DMS153 treated with DMSO at 0.1 percent for 48 hours (cell line): ENCODE data around the gene PHF12.
"Not testable (repeated sequence)": the region's sequence is repeated elsewhere in the genome, so short reads cannot be mapped to it uniquely, and the experiment has no call there.

ENCODE experiments used
- DNase-seq: peaks from one replicate; lab custom pipeline; 2025; ENCODE audit not compliant: unreplicated experiment; lab: John Stamatoyannopoulos, UW

The PHF12 gene

DNA sequence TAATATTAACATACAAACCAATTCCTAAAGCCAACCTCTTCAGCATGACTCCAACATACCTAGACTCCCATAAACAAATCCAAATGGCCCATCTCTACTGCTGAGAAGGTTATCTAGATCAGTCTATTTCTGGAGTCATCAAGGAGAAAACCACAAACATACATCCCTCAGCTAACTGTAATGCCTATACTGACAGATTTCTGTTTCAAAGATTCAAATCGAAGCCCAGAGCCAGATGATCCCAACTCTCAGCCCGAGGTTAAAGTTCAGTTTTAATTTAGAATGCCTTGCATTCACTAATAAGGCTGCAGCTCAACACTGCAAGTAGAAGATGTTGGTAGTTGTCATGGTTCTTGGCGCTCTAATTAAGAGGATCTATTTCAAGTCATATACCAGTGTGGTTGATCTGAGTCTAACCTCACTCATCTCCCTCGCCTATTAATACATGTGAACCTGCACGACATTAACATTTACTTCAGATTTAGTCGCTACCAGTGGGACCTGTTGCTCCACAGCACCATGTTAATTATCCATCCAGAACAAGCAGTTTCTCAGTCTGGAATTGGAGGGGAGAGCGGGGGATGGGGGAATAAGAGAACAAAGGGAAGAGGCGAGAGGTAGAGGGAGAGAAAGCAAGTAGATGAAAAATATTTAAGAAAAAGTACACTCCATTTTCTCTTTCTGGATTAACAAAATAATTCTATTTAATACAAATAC is 15.4 kb downstream of the PHF12 start:
- no peak for DNase-seq

DNA sequence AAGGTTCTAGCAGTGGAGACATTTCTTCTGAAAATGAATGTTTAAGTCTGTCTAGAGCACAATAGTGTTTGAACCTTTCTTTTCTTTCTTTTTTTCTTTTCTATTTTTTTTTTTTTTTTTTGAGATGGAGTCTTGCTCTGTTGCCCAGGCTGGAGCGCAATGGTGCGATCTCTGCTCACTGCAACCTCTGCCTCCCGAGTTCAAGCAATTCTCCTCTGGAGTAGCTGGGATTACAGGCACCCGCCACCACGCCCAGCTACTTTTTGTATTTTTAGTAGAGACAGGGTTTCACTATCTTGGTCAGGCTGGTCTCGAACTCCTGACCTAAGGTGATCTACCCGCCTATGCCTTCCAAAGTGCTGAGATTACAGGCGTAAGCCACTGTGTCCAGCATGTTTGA is 16.8 kb downstream of the PHF12 start:
- DNase-seq, result not testable (repeated sequence)

DNA sequence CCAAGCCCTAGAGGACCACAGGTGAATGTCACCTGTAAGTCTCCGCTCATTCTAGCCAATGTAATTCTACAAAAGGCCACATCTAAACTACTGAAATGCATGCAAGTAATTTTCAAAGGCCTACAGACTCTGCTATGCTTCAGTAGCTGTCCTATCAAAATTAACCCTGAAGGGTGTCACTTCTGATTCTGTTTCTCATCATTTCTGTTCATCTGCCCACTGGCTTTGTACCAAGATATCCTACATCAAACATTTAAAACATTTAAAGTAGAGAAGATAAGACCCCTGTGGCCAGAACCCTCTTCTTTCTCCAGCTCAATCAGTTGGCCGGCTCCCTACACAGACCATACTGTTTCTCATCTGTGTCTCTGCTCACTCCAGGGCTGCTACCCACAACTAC is 21.5 kb downstream of the PHF12 start:
- DNase-seq, result no peak

DNA sequence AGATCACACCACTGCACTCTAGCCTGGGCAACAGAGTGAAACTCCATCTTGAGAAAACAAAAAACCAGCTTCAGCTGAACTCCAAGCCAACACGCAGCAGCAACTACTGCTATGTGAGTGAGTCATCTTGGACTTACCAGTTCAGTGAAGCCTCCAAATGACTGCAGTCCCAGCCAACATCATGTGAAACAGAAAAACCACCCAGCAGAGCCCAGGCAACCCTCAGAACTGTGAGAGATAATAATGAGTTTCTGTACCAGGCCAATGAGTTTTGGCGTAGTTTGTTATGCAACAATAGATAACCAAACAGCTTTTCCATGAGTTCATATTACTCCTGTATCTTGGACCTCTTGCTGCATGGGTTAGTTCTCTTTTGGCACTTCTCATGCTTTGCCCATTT is 23.3 kb downstream of the PHF12 start:
- no peak for DNase-seq

DNA sequence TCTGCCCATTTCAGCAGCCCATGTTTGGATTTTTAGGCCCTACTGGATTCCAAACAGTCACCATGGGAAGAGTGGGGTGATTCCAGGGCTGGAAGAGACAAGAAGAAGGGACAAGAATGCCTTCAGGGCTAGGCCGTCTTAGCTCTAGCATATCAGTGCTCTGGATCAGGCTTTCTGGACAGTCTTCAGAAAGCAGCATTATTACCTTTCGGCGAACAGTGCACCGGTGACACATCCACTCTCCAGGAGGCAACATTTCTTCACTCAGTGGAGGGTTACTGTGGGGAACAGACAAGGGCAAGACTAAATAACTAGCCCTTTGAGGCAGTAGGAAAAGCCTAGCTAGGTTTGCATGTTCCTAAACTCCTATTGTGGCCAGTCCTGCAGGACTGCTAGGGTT is 24.5 kb downstream of the PHF12 start:
- DNase-seq, result no peak

DNA sequence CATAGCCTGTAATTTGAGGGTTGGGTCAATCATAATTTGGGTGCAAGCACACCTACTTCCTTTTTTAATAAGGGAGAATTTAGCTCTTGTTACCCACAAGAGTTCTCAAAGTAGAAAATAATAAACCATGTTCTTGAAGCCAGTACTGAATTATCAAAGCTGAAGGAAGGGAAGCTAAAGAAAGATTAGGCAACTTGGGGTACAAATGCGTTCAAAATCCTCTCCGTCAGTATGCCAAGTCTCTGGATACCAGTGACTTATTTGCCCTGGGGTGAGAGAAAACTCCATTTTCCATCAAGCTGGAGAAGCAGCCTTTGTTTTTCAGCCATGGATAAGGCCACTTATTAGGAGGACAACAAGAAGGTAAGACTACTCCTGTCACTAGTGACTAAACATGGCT is 25.0 kb downstream of the PHF12 start:
- DNase-seq, result no peak

DNA sequence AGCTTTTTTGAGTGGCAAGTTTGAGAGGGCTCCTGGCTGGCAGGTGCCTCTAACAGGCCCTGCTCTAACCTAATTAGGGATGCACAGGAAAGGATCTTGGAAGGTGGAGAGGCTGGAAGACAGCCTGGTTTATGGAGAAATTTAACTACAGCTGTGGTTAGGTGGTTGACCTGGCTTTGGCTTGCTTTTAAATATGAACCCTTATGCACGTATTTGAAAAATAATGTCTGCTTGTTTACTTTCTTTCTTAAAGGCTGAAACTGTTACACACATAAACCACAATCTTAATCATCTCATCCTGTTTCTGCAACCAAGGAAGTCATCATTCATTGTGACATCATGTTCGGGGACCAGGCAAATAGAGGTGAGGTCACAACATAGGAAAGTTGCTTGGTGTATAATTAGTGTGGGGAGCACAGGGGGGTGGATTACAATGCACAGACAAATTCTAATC is 25.4 kb downstream of the PHF12 start:
- DNase-seq, result no peak

DNA sequence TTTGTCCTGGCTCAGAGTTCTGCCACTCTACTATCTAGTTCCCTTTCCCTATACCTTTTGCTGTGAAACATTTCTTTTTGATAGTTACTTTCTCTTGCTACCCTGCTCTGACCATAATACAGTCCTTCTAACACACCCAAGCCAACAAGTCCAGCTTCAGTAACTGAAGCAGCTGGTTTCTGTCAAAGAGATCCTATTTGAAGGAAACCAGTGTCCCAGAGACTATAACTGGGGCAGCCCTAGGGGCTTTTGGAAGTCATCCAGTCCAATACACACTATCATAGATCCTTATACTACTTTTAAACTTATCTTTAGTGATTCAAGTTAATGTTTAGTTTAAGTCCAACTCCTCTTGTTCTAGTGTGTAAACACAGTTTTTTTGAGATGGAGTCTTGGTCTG is 31.1 kb downstream of the PHF12 start:
- no peak for DNase-seq

DNA sequence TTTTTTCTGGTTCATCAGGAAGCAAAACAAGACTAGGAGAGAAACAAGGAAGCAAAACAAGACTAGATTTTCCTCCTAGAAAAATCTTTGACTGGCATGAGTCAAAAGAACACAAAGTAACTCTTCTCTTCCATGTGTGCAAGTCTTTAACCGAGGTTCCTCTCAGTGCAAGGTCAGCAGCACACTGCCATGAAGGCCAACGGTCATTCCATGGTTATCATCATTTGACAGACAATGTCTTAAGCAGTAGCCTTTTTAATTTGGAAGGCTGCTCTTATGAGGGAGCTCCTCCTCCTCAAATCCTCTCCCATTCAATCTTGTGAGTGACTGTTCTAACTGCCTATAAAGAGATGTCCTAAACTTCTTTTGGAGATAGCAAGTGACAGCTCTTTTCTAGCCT is 33.0 kb downstream of the PHF12 start:
- no peak for DNase-seq

DNA sequence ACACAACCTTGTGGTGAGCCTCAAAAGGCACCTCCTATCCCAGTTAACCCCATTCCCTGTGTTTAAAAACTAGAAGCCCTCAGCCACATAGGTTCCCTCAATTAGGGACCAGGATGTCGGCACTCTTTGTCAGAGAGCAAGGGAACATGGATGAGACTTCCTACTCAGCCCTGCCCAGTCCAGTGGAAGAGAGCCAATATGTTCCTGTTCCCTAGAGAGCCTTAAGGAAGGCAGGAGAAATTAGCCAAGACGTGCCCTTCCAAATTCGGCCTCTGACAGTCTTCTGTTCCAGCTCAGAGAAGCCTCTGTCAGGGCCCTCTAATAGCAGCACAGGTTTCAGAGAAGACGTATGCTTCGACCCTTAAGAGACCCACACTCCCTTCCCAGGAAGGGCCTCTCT is 33.9 kb downstream of the PHF12 start:
- no peak for DNase-seq

DNA sequence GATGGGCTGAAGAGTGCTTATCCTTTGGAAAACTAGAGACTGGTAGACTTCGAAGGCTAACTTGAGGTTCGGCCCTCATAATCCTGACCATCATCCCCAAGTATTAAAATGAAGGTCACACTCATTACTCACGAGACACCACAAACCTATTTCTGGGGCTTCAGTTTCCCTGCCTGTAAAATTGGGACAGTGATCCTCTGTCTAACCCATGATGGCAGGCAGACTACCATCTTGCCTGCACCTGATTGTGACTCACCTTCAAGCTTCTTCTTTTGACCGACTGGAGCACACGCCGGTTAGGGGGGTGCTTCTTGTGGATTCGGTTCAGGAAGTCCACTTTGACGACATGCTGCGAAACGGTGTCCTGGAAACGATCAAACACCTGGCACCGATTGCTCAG is 34.3 kb downstream of the PHF12 start:
- DNase-seq, result no peak

DNA sequence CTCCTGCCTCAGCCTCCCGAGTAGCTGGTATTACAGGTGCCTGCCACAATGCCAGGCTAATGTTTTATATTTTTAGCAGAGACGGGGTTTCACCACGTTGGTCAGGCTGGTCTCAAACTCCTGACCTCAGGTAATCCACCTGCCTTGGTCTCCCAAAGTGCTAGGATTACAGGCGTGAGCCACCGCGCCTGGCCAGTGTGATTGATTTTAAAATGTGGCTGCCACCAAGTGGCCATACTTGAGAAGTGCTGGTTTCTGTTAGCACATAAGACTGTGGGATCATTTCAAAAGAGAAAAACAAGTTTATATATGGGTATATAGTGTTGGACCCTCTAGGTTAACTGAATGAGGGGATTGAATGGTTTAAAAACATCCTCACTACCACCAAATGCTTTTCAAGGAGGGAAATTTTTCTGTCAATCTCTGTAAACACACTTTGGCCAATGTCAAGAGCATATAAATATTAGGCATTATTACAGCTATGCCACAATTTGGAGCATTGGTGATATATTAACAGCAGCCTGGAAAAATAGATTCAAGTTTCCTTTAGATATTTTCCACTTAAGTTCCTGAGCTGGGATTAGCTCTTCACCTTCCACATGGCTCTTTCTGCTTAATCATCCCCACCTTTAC is 34.9 kb downstream of the PHF12 start:
- no peak for DNase-seq

DNA sequence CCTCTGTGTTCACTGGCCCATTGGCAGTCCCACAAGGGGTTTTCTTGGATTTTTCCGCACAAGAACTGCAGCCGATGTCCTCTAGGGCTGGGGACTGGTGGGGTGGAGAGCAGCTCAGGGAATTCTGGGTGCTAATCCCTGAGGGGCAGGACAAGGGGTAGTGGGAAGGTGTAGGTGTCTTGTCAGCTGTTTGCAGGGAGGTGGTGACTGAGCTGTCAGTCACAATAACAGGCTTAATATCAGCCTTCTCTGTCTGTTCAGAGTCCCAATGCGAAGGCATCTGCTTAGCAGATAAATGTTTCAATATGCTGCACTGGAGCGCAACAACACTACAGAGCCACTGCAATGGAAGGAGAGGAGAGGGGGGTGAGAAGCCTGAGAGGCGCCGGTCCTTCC is 38.4 kb downstream of the PHF12 start:
- no peak for DNase-seq

DNA sequence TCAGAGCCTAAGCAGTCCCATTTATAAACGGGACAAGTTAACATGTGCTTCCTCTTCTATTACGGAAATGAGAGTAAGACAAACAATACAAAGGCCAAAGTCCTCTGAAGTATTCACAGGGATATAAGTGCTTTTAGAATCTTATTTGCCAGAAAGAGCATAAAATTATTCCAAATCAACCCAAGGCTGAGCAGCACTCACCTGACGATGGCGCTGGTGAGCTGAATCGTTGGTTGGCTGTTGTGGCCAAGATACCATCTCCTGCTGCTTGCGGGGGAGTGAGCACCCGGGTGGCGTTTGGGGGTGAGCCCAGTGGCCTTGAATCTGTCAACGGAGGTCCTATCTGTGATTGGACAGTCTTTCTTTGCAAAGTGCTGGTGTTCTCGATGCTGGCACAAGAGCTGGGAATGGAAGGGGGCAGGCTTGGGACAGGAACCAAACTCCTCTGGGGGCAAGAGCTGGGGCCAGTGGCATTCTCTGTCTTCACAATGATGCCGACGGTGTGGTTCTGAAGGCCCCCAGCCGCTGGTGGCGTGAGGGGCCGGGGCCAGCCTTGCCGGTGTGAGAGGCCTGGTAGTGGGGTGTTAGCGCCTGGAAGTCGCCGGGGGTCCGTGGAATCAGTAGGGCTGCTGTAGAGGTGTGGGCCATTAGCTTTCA is 38.9 kb downstream of the PHF12 start:
- no peak for DNase-seq

DNA sequence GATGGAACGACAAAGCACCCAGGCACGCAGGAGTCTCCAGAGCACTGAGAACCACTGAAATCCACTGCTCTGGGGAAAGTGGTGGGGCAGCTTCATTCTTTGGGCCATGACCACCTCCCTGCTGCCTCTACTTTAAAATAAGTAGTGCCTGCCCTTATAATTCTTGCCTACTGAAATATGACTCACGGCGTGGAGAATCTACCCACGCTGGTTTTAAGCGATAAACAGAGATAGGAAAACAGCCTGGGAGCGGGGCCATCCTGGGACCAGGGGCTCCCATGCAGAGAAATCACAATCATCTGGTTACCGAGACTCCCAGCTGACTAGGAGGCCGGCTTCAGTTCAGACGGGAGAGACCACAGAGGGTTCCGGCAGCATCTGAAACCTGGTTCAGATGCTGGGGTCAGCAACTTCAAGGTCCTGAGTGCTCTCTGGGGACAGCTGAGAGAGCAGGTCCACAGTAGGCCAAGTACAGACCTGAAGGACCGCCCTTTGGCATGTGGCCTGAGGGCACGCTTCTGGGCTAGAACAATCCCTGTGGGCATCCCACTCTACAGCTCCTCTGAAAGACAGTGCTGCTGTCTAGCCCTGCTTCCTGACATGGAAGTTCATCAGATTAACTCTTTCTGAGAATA is 39.8 kb downstream of the PHF12 start:
- DNase-seq, result no peak

DNA sequence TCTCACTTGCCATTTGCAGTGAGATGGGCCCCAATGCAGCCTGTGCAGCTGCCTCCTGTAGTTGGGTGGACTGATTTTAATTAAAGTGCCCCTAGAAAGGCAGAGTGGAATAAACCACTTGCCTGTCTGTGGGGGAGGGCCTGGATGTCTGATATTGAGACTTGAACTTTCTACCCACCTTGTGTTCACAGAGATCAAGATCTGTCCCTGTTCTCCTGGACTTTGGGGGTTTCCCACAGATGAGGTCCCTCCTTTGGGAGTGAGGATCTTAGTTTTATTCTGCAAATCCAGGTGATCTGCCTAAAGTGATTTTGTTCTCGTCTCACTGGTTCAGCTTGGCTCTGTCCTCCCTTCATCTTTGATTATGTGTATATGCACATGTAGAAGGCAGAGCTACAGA is 40.8 kb downstream of the PHF12 start:
- DNase-seq, result no peak

DNA sequence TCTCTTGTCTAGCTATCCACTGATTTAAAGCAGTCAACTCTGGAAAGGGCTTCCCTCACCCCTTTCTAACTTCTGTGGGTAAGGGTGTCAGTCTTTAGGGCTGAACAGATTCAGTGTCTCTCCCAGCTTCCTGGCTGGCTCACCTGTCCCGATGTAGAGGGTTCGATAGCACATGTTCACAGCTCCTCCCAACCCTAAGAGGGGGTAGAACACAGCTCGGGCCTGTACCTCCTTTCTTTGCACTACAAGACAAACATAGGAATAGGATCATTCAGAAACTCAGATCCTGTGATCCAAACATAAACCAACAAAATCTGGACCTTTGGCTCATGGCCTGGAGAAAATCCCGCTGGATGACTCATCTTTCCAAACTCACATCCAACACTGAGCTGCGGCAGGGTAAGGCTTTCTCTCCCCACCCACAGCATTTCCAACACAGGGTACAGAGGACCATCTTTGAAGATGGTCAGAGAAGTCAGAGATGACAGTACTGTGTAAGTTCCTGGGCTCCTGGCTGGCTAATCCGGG is 42.6 kb downstream of the PHF12 start:
- DNase-seq, result no peak

DNA sequence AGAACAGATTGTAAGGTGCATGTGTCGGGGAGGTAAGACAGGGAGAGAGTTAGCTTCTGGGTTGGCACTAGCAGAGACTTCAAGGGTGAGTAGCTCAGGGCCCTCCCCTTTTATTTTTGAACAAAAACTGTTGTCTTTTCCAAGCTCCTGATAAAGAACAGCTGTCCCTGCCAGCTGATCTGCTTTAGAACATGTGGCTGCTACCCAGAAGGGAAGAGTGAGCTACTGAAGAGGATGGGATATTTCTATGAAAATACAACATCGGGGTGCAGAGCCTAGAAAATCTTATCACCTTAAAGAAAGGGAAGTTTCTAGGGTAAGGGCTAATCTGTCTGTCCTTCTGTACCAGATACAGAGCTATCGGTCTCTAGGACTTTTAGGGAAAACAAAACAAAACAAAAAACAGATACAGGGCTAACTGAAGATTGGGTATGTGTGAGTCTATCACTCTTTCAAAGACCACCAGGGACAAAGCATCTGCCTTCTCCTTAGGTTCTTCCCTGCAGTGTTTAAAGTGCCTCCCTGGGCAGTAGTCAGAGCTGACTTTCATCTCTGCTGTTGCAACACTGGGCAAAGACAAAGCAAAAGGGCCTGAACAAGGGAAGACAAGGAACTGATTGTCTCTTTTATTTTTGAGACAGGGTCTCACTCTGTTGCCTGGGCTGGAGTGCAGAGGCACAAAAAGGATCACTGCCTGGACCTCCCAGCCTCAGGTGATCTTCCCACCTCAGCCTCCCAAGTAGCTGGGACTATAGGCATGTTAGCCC is 43.4 kb downstream of the PHF12 start:
- no peak for DNase-seq

DNA sequence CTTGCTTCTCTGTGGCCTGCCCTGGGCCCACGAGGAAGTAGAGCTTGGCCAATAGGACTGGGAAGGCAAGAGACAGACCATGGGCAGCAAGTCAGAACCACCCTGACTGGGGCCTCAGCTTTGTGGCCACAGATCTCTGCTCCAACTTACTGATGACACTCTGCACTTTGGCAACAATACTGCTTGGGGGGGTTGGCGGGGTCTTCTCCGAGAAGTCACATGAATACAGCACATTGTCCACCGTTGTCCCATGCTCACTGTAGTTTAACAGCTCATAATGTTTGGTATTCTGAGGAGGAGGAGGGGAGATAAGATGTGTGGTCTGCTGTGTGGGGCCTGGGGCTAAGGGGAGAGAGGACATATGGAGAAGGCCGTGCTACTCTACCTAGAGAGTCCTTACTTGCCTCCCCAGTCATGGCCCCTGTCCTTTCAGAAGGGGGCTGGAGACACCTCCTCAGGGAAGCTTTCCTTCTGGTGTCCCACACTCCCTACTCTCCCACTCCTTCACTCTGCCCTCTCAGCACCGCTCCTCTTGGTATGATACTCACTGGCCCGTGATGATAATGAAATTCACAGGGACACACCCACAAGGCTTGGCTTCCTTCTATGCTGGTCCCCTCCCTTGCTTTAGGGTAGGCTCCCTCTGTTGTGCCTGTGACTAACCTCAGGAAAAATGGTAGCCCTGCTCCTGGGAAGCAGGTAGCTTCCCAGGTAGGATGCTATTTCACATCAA is 44.4 kb downstream of the PHF12 start:
- no peak for DNase-seq

DNA sequence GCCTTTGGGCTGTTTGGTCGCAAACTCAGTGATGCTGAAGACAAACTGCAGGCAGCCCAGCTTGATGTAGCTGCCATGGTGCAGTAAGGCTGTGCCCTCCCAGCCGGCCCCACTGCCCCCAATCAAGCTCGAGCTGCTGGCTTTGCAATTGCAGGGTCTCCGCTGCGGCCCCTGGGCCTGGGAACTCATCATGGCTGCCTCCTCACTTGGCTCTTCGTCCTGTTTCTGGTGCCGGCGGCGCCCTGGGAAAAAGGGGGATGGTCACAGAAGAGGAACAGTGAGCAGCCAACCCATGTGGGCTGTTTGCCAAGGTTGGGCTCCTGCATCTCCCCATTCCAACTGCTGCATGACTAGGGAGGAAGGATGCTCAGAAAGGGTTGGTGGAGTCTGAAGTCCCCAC is 45.0 kb downstream of the PHF12 start:
- no peak for DNase-seq
